Lower leg skin (tissue), 3 donors: Measurements from ENCODE around the gene TFRC.

Source experiments
- POLR2A ChIP-seq, 2 donors: fragments of 450-650 bp; IDR thresholded peaks; one replicate each; pipeline ENCODE4 v1.6.1; 2016 to 2017; ENCODE audit warnings: antibody characterized with exemption in 2 of 2, mild to moderate bottlenecking in 1 of 2, moderate library complexity in 1 of 2
- TF ChIP-seq, protein P1 (sequence below), 3 donors: fragments of 450-650 bp; IDR thresholded peaks; one replicate each; pipeline ENCODE4 v1.5.1; 2016; ENCODE audit warnings: antibody characterized with exemption in 3 of 3, mild to moderate bottlenecking in 3 of 3, moderate library complexity in 2 of 3

DNA sequence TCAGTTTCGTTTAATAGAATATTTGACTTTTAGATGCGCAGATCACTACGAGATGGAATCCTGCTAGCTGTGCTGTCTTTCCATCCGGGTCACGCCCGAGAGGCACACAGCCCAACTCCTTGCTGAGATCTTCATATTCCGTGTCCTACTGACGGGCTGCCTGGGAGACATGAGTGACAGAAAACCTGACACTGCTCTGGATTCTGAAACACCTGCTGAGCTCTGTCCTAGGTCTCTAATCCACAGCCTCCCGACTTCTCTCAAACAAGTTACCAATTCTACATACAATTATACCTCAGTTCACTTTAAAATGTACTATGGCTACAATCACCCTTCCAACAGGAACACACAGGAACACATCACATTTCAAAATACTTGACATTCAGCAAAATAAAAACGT lies 27.2 kb downstream of the TFRC start:
- TF ChIP-seq, protein P1, sequence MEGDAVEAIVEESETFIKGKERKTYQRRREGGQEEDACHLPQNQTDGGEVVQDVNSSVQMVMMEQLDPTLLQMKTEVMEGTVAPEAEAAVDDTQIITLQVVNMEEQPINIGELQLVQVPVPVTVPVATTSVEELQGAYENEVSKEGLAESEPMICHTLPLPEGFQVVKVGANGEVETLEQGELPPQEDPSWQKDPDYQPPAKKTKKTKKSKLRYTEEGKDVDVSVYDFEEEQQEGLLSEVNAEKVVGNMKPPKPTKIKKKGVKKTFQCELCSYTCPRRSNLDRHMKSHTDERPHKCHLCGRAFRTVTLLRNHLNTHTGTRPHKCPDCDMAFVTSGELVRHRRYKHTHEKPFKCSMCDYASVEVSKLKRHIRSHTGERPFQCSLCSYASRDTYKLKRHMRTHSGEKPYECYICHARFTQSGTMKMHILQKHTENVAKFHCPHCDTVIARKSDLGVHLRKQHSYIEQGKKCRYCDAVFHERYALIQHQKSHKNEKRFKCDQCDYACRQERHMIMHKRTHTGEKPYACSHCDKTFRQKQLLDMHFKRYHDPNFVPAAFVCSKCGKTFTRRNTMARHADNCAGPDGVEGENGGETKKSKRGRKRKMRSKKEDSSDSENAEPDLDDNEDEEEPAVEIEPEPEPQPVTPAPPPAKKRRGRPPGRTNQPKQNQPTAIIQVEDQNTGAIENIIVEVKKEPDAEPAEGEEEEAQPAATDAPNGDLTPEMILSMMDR (IDR thresholded peaks at IDR 0.05): no peak
- no peak for TF ChIP-seq POLR2A (IDR thresholded peaks at IDR 0.05)
